Measurements from ENCODE around the gene MYRIP. TPM values are rescaled to one million over a fixed set of nuclear protein-coding genes. Genes with fewer than 3 reads are reported as not detected.
A peak's percentile ranks its signal among the peaks of the same experiment; 100 is the strongest.

The MYRIP gene
- total RNA-seq, 1 donor from 2014 or later: 0.53 TPM

DNA sequence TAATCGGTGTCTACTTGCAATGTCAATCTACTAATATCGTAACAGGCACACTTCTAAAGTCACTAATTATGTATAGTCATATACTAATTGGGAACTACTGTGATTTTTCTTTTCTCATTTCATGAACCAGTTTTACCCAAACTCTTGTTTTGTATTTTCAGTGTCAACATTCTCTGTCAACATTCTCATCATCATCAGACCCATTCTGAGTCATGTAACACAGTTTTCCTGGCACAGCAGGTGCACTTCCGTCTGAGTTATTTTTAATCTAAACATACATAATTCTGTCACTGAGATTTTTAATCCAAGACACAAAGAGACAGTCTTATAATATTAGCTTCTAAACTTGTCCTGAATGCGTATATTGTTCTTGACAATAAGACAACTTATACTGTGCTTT, 295.0 kb downstream of the MYRIP start:
- H3K4me1 Mint-ChIP-seq (ENCODE audit: unreplicated experiment): peaks cover 7% of the 10 kb centered on the region
- DNase-seq (ENCODE audit: extremely low spot score, unreplicated experiment): no peak
- TF ChIP-seq, protein P1, sequence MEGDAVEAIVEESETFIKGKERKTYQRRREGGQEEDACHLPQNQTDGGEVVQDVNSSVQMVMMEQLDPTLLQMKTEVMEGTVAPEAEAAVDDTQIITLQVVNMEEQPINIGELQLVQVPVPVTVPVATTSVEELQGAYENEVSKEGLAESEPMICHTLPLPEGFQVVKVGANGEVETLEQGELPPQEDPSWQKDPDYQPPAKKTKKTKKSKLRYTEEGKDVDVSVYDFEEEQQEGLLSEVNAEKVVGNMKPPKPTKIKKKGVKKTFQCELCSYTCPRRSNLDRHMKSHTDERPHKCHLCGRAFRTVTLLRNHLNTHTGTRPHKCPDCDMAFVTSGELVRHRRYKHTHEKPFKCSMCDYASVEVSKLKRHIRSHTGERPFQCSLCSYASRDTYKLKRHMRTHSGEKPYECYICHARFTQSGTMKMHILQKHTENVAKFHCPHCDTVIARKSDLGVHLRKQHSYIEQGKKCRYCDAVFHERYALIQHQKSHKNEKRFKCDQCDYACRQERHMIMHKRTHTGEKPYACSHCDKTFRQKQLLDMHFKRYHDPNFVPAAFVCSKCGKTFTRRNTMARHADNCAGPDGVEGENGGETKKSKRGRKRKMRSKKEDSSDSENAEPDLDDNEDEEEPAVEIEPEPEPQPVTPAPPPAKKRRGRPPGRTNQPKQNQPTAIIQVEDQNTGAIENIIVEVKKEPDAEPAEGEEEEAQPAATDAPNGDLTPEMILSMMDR (conservative IDR thresholded peaks at IDR 0.05): no peak
- no peak overlapping the region for H3K27ac Mint-ChIP-seq
- H3K36me3 Mint-ChIP-seq: no peaks in the 10 kb centered on the region
- H3K9me3 Mint-ChIP-seq: no peaks in the 10 kb centered on the region
- H3K4me3 Mint-ChIP-seq: no peak overlapping the region
- H3K27me3 Mint-ChIP-seq: peaks cover 4% of the 10 kb centered on the region

GRCh38 chr3:40108643-40109042, 299.2 kb downstream of the MYRIP start:
- DNase-seq (ENCODE audit: extremely low spot score, unreplicated experiment): no peak
- no peak overlapping the region for H3K4me3 Mint-ChIP-seq
- H3K27ac Mint-ChIP-seq: no peak overlapping the region
- peaks cover 7% of the 10 kb centered on the region for H3K4me1 Mint-ChIP-seq (ENCODE audit: unreplicated experiment)
- H3K27me3 Mint-ChIP-seq: peaks cover 4% of the 10 kb centered on the region
- TF ChIP-seq, protein P1 (conservative IDR thresholded peaks at IDR 0.05): no peak
- H3K9me3 Mint-ChIP-seq: no peaks in the 10 kb centered on the region
- no peaks in the 10 kb centered on the region for H3K36me3 Mint-ChIP-seq

DNA sequence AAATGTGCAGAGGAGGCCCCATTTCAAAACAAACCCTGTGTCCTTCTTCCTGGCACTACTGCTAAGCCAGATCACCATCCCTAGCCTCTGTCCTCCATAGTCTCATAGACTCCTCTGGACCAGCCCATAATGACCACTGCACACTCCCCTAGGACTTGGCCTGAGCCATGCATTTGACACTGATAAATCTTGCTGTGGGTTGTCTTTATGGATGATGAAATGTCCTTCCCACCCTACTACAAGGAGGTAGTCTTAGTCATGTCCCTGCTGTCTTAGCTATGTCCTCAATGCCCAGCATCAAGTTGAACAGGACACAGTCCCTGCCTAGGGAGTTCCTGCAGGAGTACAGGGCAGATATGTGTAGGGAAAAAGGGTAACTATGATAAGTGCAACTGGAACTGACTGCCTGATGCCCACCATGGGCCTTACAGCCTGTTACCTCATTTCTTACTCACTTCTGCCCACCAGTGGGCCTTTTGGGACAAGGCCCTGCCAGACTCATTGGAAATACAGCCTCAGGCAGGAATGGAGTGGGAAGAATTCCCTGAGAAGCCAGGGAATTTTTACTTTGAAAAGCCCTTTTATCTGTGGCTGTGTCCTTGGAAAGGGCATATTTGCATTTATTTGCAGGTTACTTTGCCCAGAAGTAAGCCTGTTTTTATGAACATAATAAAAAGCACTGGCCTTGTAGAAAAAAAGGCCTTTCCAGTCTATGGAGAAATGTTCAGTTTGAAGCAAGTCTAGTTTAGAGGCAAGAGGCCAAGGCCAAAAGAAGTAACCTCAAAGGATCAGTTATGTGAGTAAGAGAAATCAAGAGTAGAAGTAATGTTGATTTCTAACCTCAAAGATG, 300.5 kb downstream of the MYRIP start:
- TF ChIP-seq, protein P1 (conservative IDR thresholded peaks at IDR 0.05): peak; percentile 56
- no peak for DNase-seq (ENCODE audit: extremely low spot score, unreplicated experiment)
- Mint-ChIP-seq H3K27ac (no peak overlapping the region), H3K36me3 (no peaks in the 10 kb centered on the region), H3K27me3 (peaks cover 4% of the 10 kb centered on the region), H3K4me1 (ENCODE audit: unreplicated experiment) (peaks cover 7% of the 10 kb centered on the region), H3K4me3 (no peak overlapping the region), H3K9me3 (no peaks in the 10 kb centered on the region)

GRCh38 chr3:40116478-40117177, 307.2 kb downstream of the MYRIP start:
- no peak overlapping the region for H3K4me3 Mint-ChIP-seq
- TF ChIP-seq, protein P1 (conservative IDR thresholded peaks at IDR 0.05): no peak
- H3K9me3 Mint-ChIP-seq: no peaks in the 10 kb centered on the region
- no peaks in the 10 kb centered on the region for H3K36me3 Mint-ChIP-seq
- no peak overlapping the region for H3K27ac Mint-ChIP-seq
- DNase-seq (ENCODE audit: extremely low spot score, unreplicated experiment): no peak
- H3K4me1 Mint-ChIP-seq (ENCODE audit: unreplicated experiment): peaks cover 15% of the 10 kb centered on the region
- H3K27me3 Mint-ChIP-seq: peaks cover 4% of the 10 kb centered on the region

DNA sequence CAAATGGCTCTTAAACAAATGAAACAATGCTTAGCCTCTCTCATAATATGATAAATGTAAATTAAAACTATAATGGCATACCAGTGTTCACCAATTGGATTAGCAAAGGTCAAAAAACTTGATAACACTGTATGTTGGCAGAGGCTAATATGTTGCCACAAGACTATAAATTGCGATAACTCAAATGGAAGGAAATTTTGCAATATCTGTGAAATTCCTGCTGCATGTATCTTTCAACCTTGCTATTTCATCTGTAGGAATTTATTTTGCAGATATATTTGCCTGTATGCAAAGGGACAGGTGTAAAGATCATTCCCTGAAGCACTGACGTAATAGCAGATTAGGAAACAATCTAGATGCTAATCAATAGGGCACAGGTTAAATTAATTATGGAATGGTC, 308.7 kb downstream of the MYRIP start:
- Mint-ChIP-seq H3K4me3 (no peak overlapping the region), H3K27me3 (peaks cover 4% of the 10 kb centered on the region), H3K27ac (no peak overlapping the region), H3K4me1 (ENCODE audit: unreplicated experiment) (peaks cover 15% of the 10 kb centered on the region), H3K9me3 (no peaks in the 10 kb centered on the region), H3K36me3 (no peaks in the 10 kb centered on the region)
- TF ChIP-seq, protein P1 (conservative IDR thresholded peaks at IDR 0.05): no peak
- no peak for DNase-seq (ENCODE audit: extremely low spot score, unreplicated experiment)

Measured in type B pancreatic cell (in vitro differentiated cells).